Activated CD8-positive, alpha-beta T cell treated with anti-CD3 and anti-CD28 coated beads for 36 hours (primary cell): Measurements from ENCODE around the gene CYP26B1. TPM values are rescaled to one million over a fixed set of nuclear protein-coding genes. Genes with fewer than 3 reads are reported as not detected.
A peak's percentile ranks its signal among the peaks of the same experiment; 100 is the strongest.

ENCODE experiments used
- ATAC-seq: fragments of 200-7000 bp; cut with Tn5 transposase; one replicate; pipeline ENCODE4 v1.10.0; 2021; ENCODE audit warnings: mild to moderate bottlenecking, moderate library complexity
- CTCF ChIA-PET: fragments of 350-600 bp; sonication (Branson Sonifier 250); formaldehyde crosslinking; loops from one replicate; lab custom pipeline; 2021; ENCODE audit warnings: antibody characterized with exemption; lab: Charles Lee
- POLR2A ChIA-PET: fragments of 350-600 bp; sonication (Branson Sonifier 250); formaldehyde crosslinking; loops from one replicate; lab custom pipeline; 2021; ENCODE audit warnings: antibody characterized with exemption; lab: Charles Lee
- DNase-seq: peaks from one replicate; pipeline ENCODE4 v3.0.0-alpha.2; 2020
- H3K27ac Mint-ChIP-seq: one replicate; pipeline ENCODE4 v1.8.0; 2021; ENCODE audit warnings: mild to moderate bottlenecking, mixed read lengths
- H3K27me3 Mint-ChIP-seq: one replicate; pipeline ENCODE4 v1.8.0; 2021; ENCODE audit warnings: mixed read lengths
- H3K36me3 Mint-ChIP-seq: one replicate; pipeline ENCODE4 v1.8.0; 2021; ENCODE audit warnings: low read depth, mixed read lengths
- H3K4me1 Mint-ChIP-seq: one replicate; pipeline ENCODE4 v1.8.0; 2021; ENCODE audit warnings: low read depth, mixed read lengths
- H3K4me3 Mint-ChIP-seq: one replicate; pipeline ENCODE4 v1.8.0; 2021; ENCODE audit warnings: mild to moderate bottlenecking, moderate library complexity, mixed read lengths
- H3K9me3 Mint-ChIP-seq: one replicate; pipeline ENCODE4 v1.8.0; 2021; ENCODE audit warnings: mixed read lengths
- CTCF ChIP-seq: fragments of 200-600 bp; IDR thresholded peaks from one replicate; pipeline ENCODE4 v1.8.0; 2022; ENCODE audit warnings: antibody characterized with exemption, mild to moderate bottlenecking
- intact Hi-C: fragments of 100-400 bp; cut with micrococcal nuclease; formaldehyde crosslinking; loops from one replicate; pipeline ENCODE4 v1.10.0; 2022
- total RNA-seq, 2 experiments: library from RNA; stranded (reverse); gene quantifications; one replicate each; pipeline ENCODE4 v1.2.3, GENCODE V29; 2021

Gene CYP26B1
- total RNA-seq, 2 experiments from 2014 or later: not detected

- POLR2A ChIA-PET: no interaction called here
Observed at GRCh38 chr2:72145289-72145657, 2.4 kb downstream of the CYP26B1 start.

GRCh38 chr2:72144632-72145288 lies 2.9 kb downstream of the CYP26B1 start:
- Mint-ChIP-seq H3K27me3 (peaks cover 53% of the 10 kb centered on the region), H3K4me3 (peak overlapping the region; percentile 50), H3K36me3 (no peaks in the 10 kb centered on the region), H3K4me1 (peaks cover 35% of the 10 kb centered on the region), H3K9me3 (no peaks in the 10 kb centered on the region), H3K27ac (no peak overlapping the region)
- no peak for TF ChIP-seq CTCF
- DNase-seq (no peak), ATAC-seq (no peak)
- CTCF ChIA-PET: no interaction called here
- intact Hi-C loops: no loop called here
- POLR2A ChIA-PET: no interaction called here

More at GRCh38 chr2:72145289-72145657, 2.4 kb downstream of the CYP26B1 start:
- intact Hi-C loops: no loop called here
- H3K36me3 Mint-ChIP-seq: no peaks in the 10 kb centered on the region
- peaks cover 58% of the 10 kb centered on the region for H3K27me3 Mint-ChIP-seq
- H3K27ac Mint-ChIP-seq: no peak overlapping the region
- TF ChIP-seq CTCF: no peak
- DNase-seq (no peak), ATAC-seq (no peak)
- no peaks in the 10 kb centered on the region for H3K9me3 Mint-ChIP-seq
- CTCF ChIA-PET: no interaction called here
- H3K4me1 Mint-ChIP-seq: peaks cover 40% of the 10 kb centered on the region
- H3K4me3 Mint-ChIP-seq: peak overlapping the region; percentile 50

- ATAC-seq (no peak), DNase-seq (no peak)
- ChIA-PET CTCF (no interaction called here), POLR2A (no interaction called here)
- H3K4me3 Mint-ChIP-seq: no peak overlapping the region
- peaks cover 30% of the 10 kb centered on the region for H3K4me1 Mint-ChIP-seq
- H3K27me3 Mint-ChIP-seq: peaks cover 48% of the 10 kb centered on the region
- no peak overlapping the region for H3K27ac Mint-ChIP-seq
- intact Hi-C loops: no loop called here
- no peak for TF ChIP-seq CTCF
- H3K9me3 Mint-ChIP-seq: no peaks in the 10 kb centered on the region
- no peaks in the 10 kb centered on the region for H3K36me3 Mint-ChIP-seq
Observed at GRCh38 chr2:72144274-72144631, 3.4 kb downstream of the CYP26B1 start.

GRCh38 chr2:72143441-72144273 lies 4.0 kb downstream of the CYP26B1 start:
- intact Hi-C loops: no loop called here
- H3K9me3 Mint-ChIP-seq: no peaks in the 10 kb centered on the region
- ATAC-seq (no peak), DNase-seq (no peak)
- H3K27me3 Mint-ChIP-seq: peaks cover 44% of the 10 kb centered on the region
- H3K4me1 Mint-ChIP-seq: peaks cover 26% of the 10 kb centered on the region
- H3K36me3 Mint-ChIP-seq: no peaks in the 10 kb centered on the region
- no peak overlapping the region for H3K4me3 Mint-ChIP-seq
- TF ChIP-seq CTCF: no peak
- ChIA-PET CTCF (no interaction called here), POLR2A (no interaction called here)
- H3K27ac Mint-ChIP-seq: no peak overlapping the region
